DOHH2 (cell line): Measurements from ENCODE around the gene FIBP.

ENCODE experiments used
- H3F3A ChIP-seq: fragments of 200-600 bp; sonication (generic), shearing (Covaris generic); 2 replicates; pipeline ENCODE4 v1.6.0; 2016; ENCODE audit warnings: antibody characterized with exemption, mild to moderate bottlenecking; ENCODE audit not compliant: control insufficient read depth, insufficient read depth
- H3K27ac ChIP-seq: fragments of 200-600 bp; sonication (generic); 2 replicates; pipeline ENCODE4 v1.5.1; 2014; ENCODE audit warnings: low read depth, mild to moderate bottlenecking, low read length, moderate library complexity
- H3K27me3 ChIP-seq: fragments of 200-600 bp; sonication (generic); 2 replicates; pipeline ENCODE4 v1.6.1; 2014; ENCODE audit warnings: mild to moderate bottlenecking, low read length, mixed read lengths; ENCODE audit not compliant: control insufficient read depth
- H3K36me3 ChIP-seq: fragments of 200-600 bp; sonication (generic); 2 replicates; pipeline ENCODE4 v1.6.1; 2014; ENCODE audit warnings: mild to moderate bottlenecking, low read length, moderate library complexity, mixed read lengths; ENCODE audit not compliant: control insufficient read depth
- H3K4me1 ChIP-seq: fragments of 200-600 bp; sonication (generic); 2 replicates; pipeline ENCODE4 v1.6.1; 2014; ENCODE audit warnings: mild to moderate bottlenecking, low read length, mixed read lengths; ENCODE audit not compliant: control insufficient read depth
- H3K4me2 ChIP-seq: fragments of 200-600 bp; sonication (generic); 2 replicates; pipeline ENCODE4 v1.6.0; 2014; ENCODE audit warnings: mild to moderate bottlenecking, low read length, moderate library complexity
- H3K4me3 ChIP-seq: fragments of 200-600 bp; sonication (generic); 2 replicates; pipeline ENCODE4 v1.5.1; 2014; ENCODE audit warnings: mild to moderate bottlenecking, low read length, mixed read lengths
- H3K79me2 ChIP-seq: fragments of 200-600 bp; sonication (generic); 2 replicates; pipeline ENCODE4 v1.6.1; 2014; ENCODE audit warnings: mild to moderate bottlenecking, low read length, mixed read lengths; ENCODE audit not compliant: control insufficient read depth
- H3K9me2 ChIP-seq: fragments of 200-600 bp; sonication (generic); replicated peaks from 2 replicates; pipeline ENCODE4 v1.6.1; 2014; ENCODE audit warnings: mild to moderate bottlenecking, low read length, mixed read lengths; ENCODE audit not compliant: control insufficient read depth
- H3K9me3 ChIP-seq: fragments of 200-600 bp; sonication (generic); 2 replicates; pipeline ENCODE4 v1.6.1; 2014; ENCODE audit warnings: antibody characterized with exemption, low read length, mixed read lengths; ENCODE audit not compliant: control insufficient read depth, insufficient read depth
- H4K20me1 ChIP-seq: fragments of 200-600 bp; sonication (generic); 2 replicates; pipeline ENCODE4 v1.6.0; 2014; ENCODE audit warnings: low read depth, mild to moderate bottlenecking, antibody characterized with exemption, low read length, moderate library complexity; ENCODE audit not compliant: control insufficient read depth, insufficient read depth
- CTCF ChIP-seq: fragments of 200-600 bp; sonication (generic); IDR thresholded peaks from one replicate; pipeline ENCODE4 v1.5.1; 2014; ENCODE audit warnings: antibody characterized with exemption, mild to moderate bottlenecking, low read depth, low read length; ENCODE audit not compliant: poor library complexity, severe bottlenecking
- EZH2phosphoT487 ChIP-seq: fragments of 200-600 bp; sonication (generic); IDR thresholded peaks from 2 replicates; pipeline ENCODE4 v1.6.1; 2017; ENCODE audit warnings: borderline replicate concordance, mild to moderate bottlenecking, antibody characterized with exemption, low read length, moderate library complexity, mixed read lengths

The FIBP gene

GRCh38 chr11:65854161-65854592 is 34.1 kb downstream of the FIBP start:
- Histone ChIP-seq H4K20me1 (peaks cover 20% of the 10 kb centered on the region), H3K27me3 (no peaks in the 10 kb centered on the region), H3K9me3 (peaks cover 5% of the 10 kb centered on the region; the same call in 1 of the 2 replicates), H3K4me3 (no peak overlapping the region), H3K4me2 (no peak overlapping the region), H3K9me2 (no peaks in the 10 kb centered on the region), H3F3A (peaks cover 32% of the 10 kb centered on the region), H3K27ac (no peak overlapping the region), H3K36me3 (peaks cover 65% of the 10 kb centered on the region), H3K4me1 (peaks cover 13% of the 10 kb centered on the region), H3K79me2 (peaks cover 38% of the 10 kb centered on the region)
- TF ChIP-seq EZH2phosphoT487: no peak
- no peak for TF ChIP-seq CTCF

- Histone ChIP-seq H3K4me3 (no peak overlapping the region), H3K9me3 (peaks cover 5% of the 10 kb centered on the region; the same call in 1 of the 2 replicates), H3K4me2 (no peak overlapping the region), H3K79me2 (peaks cover 38% of the 10 kb centered on the region), H3F3A (peaks cover 28% of the 10 kb centered on the region), H3K27ac (no peak overlapping the region), H3K4me1 (peaks cover 7% of the 10 kb centered on the region), H3K36me3 (peaks cover 65% of the 10 kb centered on the region), H4K20me1 (peaks cover 20% of the 10 kb centered on the region), H3K9me2 (no peaks in the 10 kb centered on the region), H3K27me3 (0 out of 2 replicates have a peak, but pooled peaks cover 2% of the 10 kb centered on the region)
- TF ChIP-seq EZH2phosphoT487 (no peak), CTCF (peak; percentile 27)
These were observed 34.9 kb downstream of the FIBP start for GRCh38 chr11:65853246-65853979.

GRCh38 chr11:65852508-65853245 is 35.6 kb downstream of the FIBP start:
- Histone ChIP-seq H3F3A (peaks cover 27% of the 10 kb centered on the region), H3K36me3 (peaks cover 65% of the 10 kb centered on the region), H3K9me2 (no peaks in the 10 kb centered on the region), H3K4me1 (peaks cover 7% of the 10 kb centered on the region), H3K4me2 (no peak overlapping the region), H3K27me3 (0 out of 2 replicates have a peak, but pooled peaks cover 2% of the 10 kb centered on the region), H4K20me1 (peaks cover 20% of the 10 kb centered on the region), H3K9me3 (peaks cover 5% of the 10 kb centered on the region; the same call in 1 of the 2 replicates), H3K27ac (no peak overlapping the region), H3K4me3 (no peak overlapping the region), H3K79me2 (peaks cover 35% of the 10 kb centered on the region)
- TF ChIP-seq CTCF: no peak
- TF ChIP-seq EZH2phosphoT487: no peak
